Measurements from ENCODE around the gene PARD3B.

DNA sequence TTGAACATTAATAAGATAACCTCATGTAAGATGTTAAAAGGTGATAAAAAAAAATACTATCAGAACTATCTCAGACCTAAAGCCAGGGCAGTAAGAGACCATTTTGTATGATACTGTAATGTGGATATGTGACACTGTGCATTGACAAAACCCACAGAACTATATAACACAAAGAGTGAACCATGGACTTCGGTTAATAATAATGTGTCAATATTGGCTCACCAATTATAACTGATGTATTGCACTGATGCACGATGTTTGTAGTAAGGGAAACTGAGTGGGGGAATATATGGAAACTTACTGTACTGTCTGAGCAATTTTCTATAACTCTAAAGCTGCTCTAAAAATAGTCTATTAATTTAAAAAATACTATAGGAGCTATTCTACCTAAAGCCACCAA, 40.7 kb upstream of the PARD3B start:
- TF ChIP-seq, protein P1, sequence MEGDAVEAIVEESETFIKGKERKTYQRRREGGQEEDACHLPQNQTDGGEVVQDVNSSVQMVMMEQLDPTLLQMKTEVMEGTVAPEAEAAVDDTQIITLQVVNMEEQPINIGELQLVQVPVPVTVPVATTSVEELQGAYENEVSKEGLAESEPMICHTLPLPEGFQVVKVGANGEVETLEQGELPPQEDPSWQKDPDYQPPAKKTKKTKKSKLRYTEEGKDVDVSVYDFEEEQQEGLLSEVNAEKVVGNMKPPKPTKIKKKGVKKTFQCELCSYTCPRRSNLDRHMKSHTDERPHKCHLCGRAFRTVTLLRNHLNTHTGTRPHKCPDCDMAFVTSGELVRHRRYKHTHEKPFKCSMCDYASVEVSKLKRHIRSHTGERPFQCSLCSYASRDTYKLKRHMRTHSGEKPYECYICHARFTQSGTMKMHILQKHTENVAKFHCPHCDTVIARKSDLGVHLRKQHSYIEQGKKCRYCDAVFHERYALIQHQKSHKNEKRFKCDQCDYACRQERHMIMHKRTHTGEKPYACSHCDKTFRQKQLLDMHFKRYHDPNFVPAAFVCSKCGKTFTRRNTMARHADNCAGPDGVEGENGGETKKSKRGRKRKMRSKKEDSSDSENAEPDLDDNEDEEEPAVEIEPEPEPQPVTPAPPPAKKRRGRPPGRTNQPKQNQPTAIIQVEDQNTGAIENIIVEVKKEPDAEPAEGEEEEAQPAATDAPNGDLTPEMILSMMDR (IDR thresholded peaks at IDR 0.05) = no peak
- no peak for TF ChIP-seq SIN3A (IDR thresholded peaks at IDR 0.05; ENCODE audit: borderline replicate concordance, insufficient read depth, low read depth, low read length)
- TF ChIP-seq, protein P2, sequence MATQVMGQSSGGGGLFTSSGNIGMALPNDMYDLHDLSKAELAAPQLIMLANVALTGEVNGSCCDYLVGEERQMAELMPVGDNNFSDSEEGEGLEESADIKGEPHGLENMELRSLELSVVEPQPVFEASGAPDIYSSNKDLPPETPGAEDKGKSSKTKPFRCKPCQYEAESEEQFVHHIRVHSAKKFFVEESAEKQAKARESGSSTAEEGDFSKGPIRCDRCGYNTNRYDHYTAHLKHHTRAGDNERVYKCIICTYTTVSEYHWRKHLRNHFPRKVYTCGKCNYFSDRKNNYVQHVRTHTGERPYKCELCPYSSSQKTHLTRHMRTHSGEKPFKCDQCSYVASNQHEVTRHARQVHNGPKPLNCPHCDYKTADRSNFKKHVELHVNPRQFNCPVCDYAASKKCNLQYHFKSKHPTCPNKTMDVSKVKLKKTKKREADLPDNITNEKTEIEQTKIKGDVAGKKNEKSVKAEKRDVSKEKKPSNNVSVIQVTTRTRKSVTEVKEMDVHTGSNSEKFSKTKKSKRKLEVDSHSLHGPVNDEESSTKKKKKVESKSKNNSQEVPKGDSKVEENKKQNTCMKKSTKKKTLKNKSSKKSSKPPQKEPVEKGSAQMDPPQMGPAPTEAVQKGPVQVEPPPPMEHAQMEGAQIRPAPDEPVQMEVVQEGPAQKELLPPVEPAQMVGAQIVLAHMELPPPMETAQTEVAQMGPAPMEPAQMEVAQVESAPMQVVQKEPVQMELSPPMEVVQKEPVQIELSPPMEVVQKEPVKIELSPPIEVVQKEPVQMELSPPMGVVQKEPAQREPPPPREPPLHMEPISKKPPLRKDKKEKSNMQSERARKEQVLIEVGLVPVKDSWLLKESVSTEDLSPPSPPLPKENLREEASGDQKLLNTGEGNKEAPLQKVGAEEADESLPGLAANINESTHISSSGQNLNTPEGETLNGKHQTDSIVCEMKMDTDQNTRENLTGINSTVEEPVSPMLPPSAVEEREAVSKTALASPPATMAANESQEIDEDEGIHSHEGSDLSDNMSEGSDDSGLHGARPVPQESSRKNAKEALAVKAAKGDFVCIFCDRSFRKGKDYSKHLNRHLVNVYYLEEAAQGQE (IDR thresholded peaks at IDR 0.05; ENCODE audit: insufficient read depth in 1 of 2, low read depth in 2 of 2, low read length in 1 of 2) = no peak
- TF ChIP-seq POLR2AphosphoS5 (IDR thresholded peaks at IDR 0.05; ENCODE audit: low read depth, low read length) = no peak

Measured in Panc1 (cell line).